ENCODE results near the gene ARL4A. TPM values are rescaled to one million over a fixed set of nuclear protein-coding genes. Genes with fewer than 3 reads are reported as not detected.

ARL4A gene
- total and polyA plus RNA-seq, 2 of the 8 experiments (the other 6 are each of a cell fraction or from before 2014, with no cell fraction given), result 14.5 to 29.2 TPM

DNA sequence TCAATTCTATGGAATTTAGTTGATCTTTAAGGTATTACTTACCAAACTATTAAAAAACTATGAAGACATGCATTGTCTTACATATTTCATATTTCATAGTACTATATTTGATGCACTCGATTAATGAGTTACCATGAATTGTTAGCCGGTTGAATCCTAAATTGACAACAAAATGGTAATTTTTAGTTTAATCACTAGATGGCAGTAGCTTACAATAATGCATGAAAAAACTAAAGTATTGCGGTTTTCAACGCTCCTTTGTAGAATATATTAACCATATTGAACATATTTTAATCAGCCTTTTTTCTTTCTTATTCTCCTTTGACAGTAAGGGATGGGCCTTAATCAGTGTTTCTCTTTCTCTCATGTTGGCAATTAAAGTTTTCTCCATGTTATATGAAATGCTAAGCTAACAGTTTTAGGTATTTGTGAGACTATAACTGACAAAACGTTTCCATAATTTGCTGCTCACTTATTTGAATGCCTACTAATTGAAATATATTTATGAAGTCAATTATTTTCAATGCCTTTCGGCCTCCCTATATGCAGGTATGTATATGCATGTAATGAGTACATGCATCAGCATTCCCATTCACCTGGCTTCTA, 48.5 kb upstream of the ARL4A start:
- Histone ChIP-seq H2BK12ac (ENCODE audit: low read depth, low read length) (no peak overlapping the region), H3K14ac (ENCODE audit: insufficient read length) (no peak overlapping the region), H3K4me1 (replicated peaks in 1 of 4; ENCODE audit: control insufficient read depth in 3 of 4, insufficient read depth in 4 of 4, low read length in 3 of 4) (no peaks in the 10 kb centered on the region), H2BK5ac (ENCODE audit: low read depth, low read length) (no peak overlapping the region), H4K91ac (replicated peaks; ENCODE audit: insufficient read length, low read length) (no peak overlapping the region), H3K27me3 (replicated peaks in 1 of 4; ENCODE audit: control insufficient read depth in 3 of 4, extremely low read depth in 1 of 4, insufficient read depth in 3 of 4, low read length in 3 of 4) (no peaks in the 10 kb centered on the region), H3K4ac (replicated peaks; ENCODE audit: insufficient read length, low read depth, low read length) (no peak overlapping the region), H3K23ac (ENCODE audit: insufficient read length) (no peak overlapping the region), H2BK20ac (ENCODE audit: low read length) (no peak overlapping the region), H3K56ac (replicated peaks; ENCODE audit: insufficient read length, low read depth, low read length) (no peak overlapping the region), H3K4me3 (ENCODE audit: extremely low read depth in 1 of 4, insufficient read depth in 2 of 4, low read depth in 3 of 4, low read length in 4 of 4) (no peak overlapping the region), H3K36me3 (ENCODE audit: control insufficient read depth in 2 of 4, insufficient read depth in 4 of 4, low read length in 3 of 4) (no peaks in the 10 kb centered on the region), H2BK15ac (ENCODE audit: low read length) (no peak overlapping the region), H3K18ac (ENCODE audit: extremely low read depth, low read length) (no peak overlapping the region), H3K27ac (ENCODE audit: low read depth, low read length) (no peak overlapping the region), H2BK120ac (replicated peaks; ENCODE audit: low read depth, low read length) (no peak overlapping the region), H3K9ac (replicated peaks in 1 of 4; ENCODE audit: extremely low read depth in 1 of 4, low read depth in 3 of 4, low read length in 3 of 4) (no peak overlapping the region), H2AK5ac (ENCODE audit: low read depth, low read length) (no peak overlapping the region), H3K9me3 (ENCODE audit: insufficient read depth in 2 of 2, low read depth in 1 of 2, low read length in 1 of 2) (no peaks in the 10 kb centered on the region), H4K5ac (ENCODE audit: insufficient read length, low read depth, low read length) (no peak overlapping the region), H4K20me1 (replicated peaks in 1 of 2; ENCODE audit: control insufficient read depth in 1 of 2, insufficient read depth in 2 of 2, low read length in 2 of 2) (no peaks in the 10 kb centered on the region), H2AFZ (ENCODE audit: low read length) (no peak overlapping the region), H3K4me2 (ENCODE audit: insufficient read depth in 1 of 2, low read depth in 2 of 2, low read length in 2 of 2) (no peak overlapping the region), H4K8ac (ENCODE audit: extremely low read depth, insufficient read depth, low read length) (no peak overlapping the region), H3K23me2 (ENCODE audit: low read depth, low read length) (no peaks in the 10 kb centered on the region), H3K79me2 (ENCODE audit: control insufficient read depth in 1 of 2, insufficient read depth in 2 of 2, low read length in 2 of 2) (no peaks in the 10 kb centered on the region), H3K79me1 (ENCODE audit: low read depth, low read length) (no peaks in the 10 kb centered on the region)
- ChIA-PET CTCF (ENCODE audit: partially characterized antibody) (interaction anchor here (0.6 to 4.5 kb wide), 31 partner anchors 9 to 728 kb away, joined by 3 to 24 read pairs (median 3); partner anchors contain the start of gene ARL4A), POLR2A (ENCODE audit: partially characterized antibody) (no interaction called here)
- TF ChIP-seq TAF7 (optimal IDR thresholded peaks at IDR 0.05; ENCODE audit: borderline replicate concordance, low read depth, low read length) (no peak), ASH2L (IDR thresholded peaks at IDR 0.05; ENCODE audit: low read length) (no peak), SIX5 (IDR thresholded peaks at IDR 0.05; ENCODE audit: low read depth, low read length) (no peak), CHD2 (IDR thresholded peaks at IDR 0.05; ENCODE audit: low read length) (no peak), SP1 (IDR thresholded peaks at IDR 0.05; ENCODE audit: low read depth, low read length) (no peak), POLR2A (IDR thresholded peaks at IDR 0.05; ENCODE audit: control extremely low read depth in 1 of 2, low read depth in 2 of 2, low read length in 2 of 2) (no peak), RAD21 (IDR thresholded peaks at IDR 0.05 in 1 of 2, conservative IDR thresholded peaks at IDR 0.05 in 1 of 2; ENCODE audit: low read depth in 2 of 2, low read length in 2 of 2) (peak; percentile 62 to 73)
- TF ChIP-seq, protein P1, sequence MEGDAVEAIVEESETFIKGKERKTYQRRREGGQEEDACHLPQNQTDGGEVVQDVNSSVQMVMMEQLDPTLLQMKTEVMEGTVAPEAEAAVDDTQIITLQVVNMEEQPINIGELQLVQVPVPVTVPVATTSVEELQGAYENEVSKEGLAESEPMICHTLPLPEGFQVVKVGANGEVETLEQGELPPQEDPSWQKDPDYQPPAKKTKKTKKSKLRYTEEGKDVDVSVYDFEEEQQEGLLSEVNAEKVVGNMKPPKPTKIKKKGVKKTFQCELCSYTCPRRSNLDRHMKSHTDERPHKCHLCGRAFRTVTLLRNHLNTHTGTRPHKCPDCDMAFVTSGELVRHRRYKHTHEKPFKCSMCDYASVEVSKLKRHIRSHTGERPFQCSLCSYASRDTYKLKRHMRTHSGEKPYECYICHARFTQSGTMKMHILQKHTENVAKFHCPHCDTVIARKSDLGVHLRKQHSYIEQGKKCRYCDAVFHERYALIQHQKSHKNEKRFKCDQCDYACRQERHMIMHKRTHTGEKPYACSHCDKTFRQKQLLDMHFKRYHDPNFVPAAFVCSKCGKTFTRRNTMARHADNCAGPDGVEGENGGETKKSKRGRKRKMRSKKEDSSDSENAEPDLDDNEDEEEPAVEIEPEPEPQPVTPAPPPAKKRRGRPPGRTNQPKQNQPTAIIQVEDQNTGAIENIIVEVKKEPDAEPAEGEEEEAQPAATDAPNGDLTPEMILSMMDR (IDR thresholded peaks at IDR 0.05; ENCODE audit: control extremely low read depth in 1 of 3, insufficient read depth in 1 of 3, low read depth in 1 of 3, low read length in 3 of 3), result peak in 1 of 3 experiments; percentile 39; a peak in 2 of 4 replicates
- DNase-seq (ENCODE audit: low read depth in 1 of 2, low spot score in 2 of 2) (no peak), FAIRE-seq (peak; percentile 73)
- WGBS, 2 experiments (ENCODE audit: extremely low coverage in 1 of 2, insufficient coverage in 1 of 2, insufficient read length in 1 of 2, insufficient replicate concordance in 2 of 2, low coverage in 1 of 2, low lambda C conversion rate in 2 of 2, missing lambda C conversion rate in 1 of 2), result 55% methylated on average over 6 of the region's 6 CpGs; no CpG with 5 or more reads in 1 of the 2 experiments

Data from H1 (cell line).